K562 (cell line): Measurements from ENCODE around the gene F13B. TPM values are rescaled to one million over a fixed set of nuclear protein-coding genes. Genes with fewer than 3 reads are reported as not detected.
A peak's percentile ranks its signal among the peaks of the same experiment; 100 is the strongest.

Source experiments
- ATAC-seq: fragments of 200-7000 bp; cut with Tn5 transposase; 3 replicates; pipeline ENCODE4 v1.9.1; 2020; ENCODE audit warnings: moderate library complexity
- BruUV-seq: library from RNA; stranded (reverse); fragments of 400-500 nt; replicated peaks from 2 replicates; lab custom pipeline; 2021; lab: Mats Ljungman, UMichigan
- CTCF ChIA-PET: fragments of 300-600 bp; formaldehyde crosslinking; extraction: SDS; loops from one replicate; lab custom pipeline; 2021; ENCODE audit warnings: low intra/inter-chr PET ratio; lab: Yijun Ruan, JAX
- POLR2A ChIA-PET: fragments of 300-600, 350-650 bp; sonication (Branson Sonifier 250); formaldehyde crosslinking; extraction: SDS; loops from one replicate; lab custom pipeline; 2021; ENCODE audit warnings: antibody characterized with exemption, inconsistent platforms; lab: Yijun Ruan, JAX
- DNase-seq, 4 experiments: peaks; one replicate each; pipeline versions ENCODE4 v3.0.0 to v3.0.0-alpha.2; 2011 to 2018; ENCODE audit warnings: low spot score in 3 of 4, mixed read lengths in 3 of 4; ENCODE audit errors: extremely low read depth in 1 of 4
- FAIRE-seq: peaks from 2 replicates; lab custom pipeline; 2011; peaks lifted over from hg19 to GRCh38; lab: Jason Lieb, UNC
- H2AFZ ChIP-seq: 2 replicates; pipeline ENCODE4 v1.6.0; 2011; ENCODE audit warnings: low read depth, low read length, control low read depth, inconsistent platforms
- H3K27ac ChIP-seq: fragments of 200-600 bp; 3 replicates; pipeline ENCODE4 v1.8.0; 2011; ENCODE audit warnings: low read depth, mild to moderate bottlenecking, control low read depth, inconsistent platforms, low read length, moderate library complexity, mixed read lengths; ENCODE audit errors: extremely low read depth
- H3K27me3 ChIP-seq, 2 experiments: fragments of 300-600 bp in 1 of 2; 2 replicates in 1 of 2; 3 replicates in 1 of 2; pipeline versions ENCODE4 v1.6.0 to v1.8.0; 2011; ENCODE audit warnings: inconsistent platforms in 2 of 2, low read length in 2 of 2, mild to moderate bottlenecking in 1 of 2, mixed read lengths in 1 of 2, moderate library complexity in 1 of 2; ENCODE audit not compliant: control insufficient read depth in 2 of 2, insufficient read depth in 2 of 2
- H3K36me3 ChIP-seq: fragments of 300-600 bp; 3 replicates; pipeline ENCODE4 v1.8.0; 2011; ENCODE audit warnings: mild to moderate bottlenecking, low read length, inconsistent platforms; ENCODE audit not compliant: control insufficient read depth, insufficient read depth
- H3K4me1 ChIP-seq, 2 experiments: fragments of 200-600 bp in 1 of 2; replicated peaks in 1 of 2; 2 replicates in 1 of 2; 3 replicates in 1 of 2; pipeline versions ENCODE4 v1.5.1 to v1.8.0; 2011; ENCODE audit warnings: inconsistent platforms in 2 of 2, low read length in 2 of 2, mild to moderate bottlenecking in 1 of 2, mixed read lengths in 1 of 2, moderate library complexity in 1 of 2; ENCODE audit not compliant: control insufficient read depth in 2 of 2, insufficient read depth in 2 of 2
- H3K4me2 ChIP-seq: 2 replicates; pipeline ENCODE4 v1.6.1; 2011; ENCODE audit warnings: low read length, control low read depth, inconsistent platforms, mixed read lengths; ENCODE audit not compliant: insufficient read depth
- H3K4me3 ChIP-seq: fragments of 200-600 bp; sonication (generic), shearing (Covaris generic); 2 replicates; pipeline ENCODE4 v1.5.1; 2016; ENCODE audit warnings: control low read depth, inconsistent platforms
- H3K79me2 ChIP-seq: fragments of 200-600 bp; 3 replicates; pipeline ENCODE4 v1.8.0; 2011; ENCODE audit warnings: low read length, inconsistent platforms; ENCODE audit not compliant: control insufficient read depth, insufficient read depth
- H3K9ac ChIP-seq, 2 experiments: 2 replicates each; pipeline versions ENCODE4 v1.6.0 to v1.6.1; 2011; ENCODE audit warnings: low read depth in 2 of 2, low read length in 2 of 2, control low read depth in 1 of 2, inconsistent platforms in 1 of 2, mild to moderate bottlenecking in 1 of 2, mixed read lengths in 1 of 2; ENCODE audit not compliant: insufficient read depth in 1 of 2
- H3K9me1 ChIP-seq: one replicate; pipeline ENCODE4 v1.6.0; 2011; ENCODE audit warnings: inconsistent platforms, mild to moderate bottlenecking, low read length, moderate library complexity; ENCODE audit not compliant: control insufficient read depth, insufficient read depth
- H3K9me3 ChIP-seq: replicated peaks from 2 replicates; pipeline ENCODE4 v1.5.1; 2011; ENCODE audit warnings: low read depth, low read length, inconsistent platforms; ENCODE audit not compliant: control insufficient read depth, insufficient read depth
- H4K20me1 ChIP-seq: replicated peaks from 2 replicates; pipeline ENCODE4 v1.6.1; 2011; ENCODE audit warnings: low read length, inconsistent platforms, mixed read lengths; ENCODE audit not compliant: control insufficient read depth, insufficient read depth
- NKRF ChIP-seq: fragments of 450-650 bp; IDR thresholded peaks from 2 replicates; pipeline ENCODE4 v1.6.1; 2016; ENCODE audit warnings: borderline replicate concordance
- PYGO2 ChIP-seq: fragments of 450-650 bp; IDR thresholded peaks from 2 replicates; pipeline ENCODE4 v1.6.1; 2016; ENCODE audit warnings: mild to moderate bottlenecking, missing genetic modification characterization, moderate library complexity, missing compliant biosample characterization
- RAD21 ChIP-seq, 2 experiments: fragments of 250-450 bp in 1 of 2; fragments of 450-650 bp in 1 of 2; sonication (Bioruptor Pico) in 1 of 2; formaldehyde crosslinking in 1 of 2; IDR thresholded peaks in 1 of 2; conservative IDR thresholded peaks in 1 of 2; 2 replicates each; pipeline versions ENCODE4 v1.4.0 to v1.8.0; 2020 to 2022; ENCODE audit warnings: mild to moderate bottlenecking in 2 of 2, moderate library complexity in 1 of 2
- SREBF2 ChIP-seq: sonication (generic); formaldehyde crosslinking; IDR thresholded peaks from 2 replicates; pipeline ENCODE4 v1.4.0; 2020; ENCODE audit warnings: mild to moderate bottlenecking, missing genetic modification reagents
- WGBS: fragments of 100-300 bp; shearing (Covaris generic); methylation state at CpG from one replicate; pipeline ENCODE4 v1.1.6; 2016; ENCODE audit warnings: low coverage, mixed read lengths; ENCODE audit not compliant: insufficient coverage; ENCODE audit errors: missing lambda C conversion rate; 5-methylcytosine and 5-hydroxymethylcytosine counted together
- in situ Hi-C: fragments of 300-500 bp; cut with MboI; formaldehyde crosslinking; loops from 4 replicates; pipeline ENCODE4 v1.15.0; 2018; ENCODE audit warnings: inconsistent platforms, mixed read lengths
- intact Hi-C: fragments of 100-400 bp; cut with micrococcal nuclease; formaldehyde crosslinking; loops from 2 replicates; pipeline ENCODE4 v1.14.2; 2022
- polyA plus RNA-seq, 8 experiments: library from polyadenylated mRNA; depleted of rRNA in 4 of 8; stranded (reverse) in 5 of 8; unstranded in 3 of 8; fragments of >200 nt; fragmentation: Nextera tagmentation in 2 of 8; fragmentation: Illumina TruSeq in 1 of 8; extraction: Ambion mirVana in 2 of 8; extraction: Trizol in 1 of 8; gene quantifications; 2 replicates each; pipeline versions ENCODE4 v1.2.1 to v1.2.3, GENCODE V29; 2011 to 2014; ENCODE audit warnings: inconsistent platforms in 1 of 8, missing spikeins in 1 of 8
- total RNA-seq, 7 experiments: library from RNA; depleted of rRNA in 6 of 7; stranded (reverse); fragments of >200 nt in 6 of 7; fragmentation: Illumina TruSeq in 2 of 7; extraction: Trizol in 2 of 7; gene quantifications; 2 replicates each; pipeline versions ENCODE4 v1.2.1 to v1.2.3, GENCODE V29; 2011 to 2021; ENCODE audit warnings: low replicate concordance in 1 of 7

F13B gene
- total and polyA plus RNA-seq, 9 of the 15 experiments (the other 6 are each of a cell fraction or from before 2014, with no cell fraction given): not detected

GRCh38 chr1:197016751-197017150 is 50.3 kb downstream of the F13B start:
- CTCF ChIA-PET: no interaction called here
- 10% methylated on average over 1 of the region's 1 CpG for WGBS
- in situ Hi-C loops (no loop called here), intact Hi-C loops (no loop called here)
- no peak overlapping the region for H3K4me2 ChIP-seq
- TF ChIP-seq NKRF (no peak), SREBF2 (CRISPR knock-in tag) (no peak)
- no peak overlapping the region for H2AFZ ChIP-seq
- H3K9ac ChIP-seq: no peak overlapping the region
- BruUV-seq: no TSS peak
- H3K27ac ChIP-seq: no peak overlapping the region
- no peaks in the 10 kb centered on the region for H3K36me3 ChIP-seq
- ATAC-seq (no peak), DNase-seq (no peak), FAIRE-seq (no peak)
- H3K9me1 ChIP-seq: no peaks in the 10 kb centered on the region
- H4K20me1 ChIP-seq: no peaks in the 10 kb centered on the region
- no peaks in the 10 kb centered on the region for H3K27me3 ChIP-seq
- no peaks in the 10 kb centered on the region for H3K4me1 ChIP-seq
- H3K79me2 ChIP-seq: no peaks in the 10 kb centered on the region
- H3K4me3 ChIP-seq: no peak overlapping the region
- no peaks in the 10 kb centered on the region for H3K9me3 ChIP-seq
- POLR2A ChIA-PET: interaction anchor here (0.6 kb wide), 1 partner anchor 11 kb away, joined by 3 read pairs; no protein-coding TSS in a partner anchor

- 0% methylated on average over 3 of the region's 3 CpGs for WGBS
- H4K20me1 ChIP-seq: no peaks in the 10 kb centered on the region
- H3K79me2 ChIP-seq: no peaks in the 10 kb centered on the region
- H3K9me3 ChIP-seq: no peaks in the 10 kb centered on the region
- FAIRE-seq: no peak
- TF ChIP-seq PYGO2 (tag) (no peak), RAD21 (CRISPR knock-in tag; conservative IDR thresholded peaks at IDR 0.05 in 1 of 2, IDR thresholded peaks at IDR 0.05 in 1 of 2) (0 out of 4 replicates have a peak, but pooled peaks of 1 of the 2 experiments have one; percentile 17)
- ATAC-seq: no peak
- ChIA-PET CTCF (no interaction called here), POLR2A (no interaction called here)
- H2AFZ ChIP-seq: no peak overlapping the region
- in situ Hi-C loops: no loop called here
- H3K4me1 ChIP-seq: no peaks in the 10 kb centered on the region
- no TSS peak for BruUV-seq
- H3K9ac ChIP-seq: no peak overlapping the region
- DNase-seq: no peak
- no peak overlapping the region for H3K27ac ChIP-seq
- H3K9me1 ChIP-seq: no peaks in the 10 kb centered on the region
- no peaks in the 10 kb centered on the region for H3K36me3 ChIP-seq
- H3K27me3 ChIP-seq: no peaks in the 10 kb centered on the region
- no peak overlapping the region for H3K4me2 ChIP-seq
- intact Hi-C loops: no loop called here
- H3K4me3 ChIP-seq: no peak overlapping the region
Observed at GRCh38 chr1:197013234-197013633, 53.8 kb downstream of the F13B start.
